Right lobe of liver (tissue), 6 donors: ENCODE measurements around the gene FBXO44. TPM values are rescaled to one million over a fixed set of nuclear protein-coding genes. Genes with fewer than 3 reads are reported as not detected.

Experiments
- ATAC-seq, 4 donors: fragments of 200-7000 bp; cut with Tn5 transposase; one replicate each; pipeline ENCODE4 v1.9.1; 2020; ENCODE audit warnings: mild to moderate bottlenecking in 4 of 4, moderate library complexity in 4 of 4
- DNase-seq, 3 donors: peaks; one replicate each; pipeline ENCODE4 v3.0.0-alpha.2; 2020
- H3K27ac ChIP-seq, 3 donors: fragments of 200-600 bp; one replicate each; pipeline ENCODE4 v1.8.0; 2022
- H3K27me3 ChIP-seq, 2 donors: fragments of 200-600 bp; one replicate each; pipeline ENCODE4 v1.8.0; 2022
- H3K36me3 ChIP-seq, 4 donors: fragments of 200-600 bp; sonication (generic) in 1 of 4; one replicate each; pipeline versions ENCODE4 v1.5.1 to v1.8.0; 2017 to 2022; ENCODE audit warnings: control low read depth in 1 of 4
- H3K4me1 ChIP-seq, 4 donors: fragments of 200-600 bp; sonication (generic) in 1 of 4; one replicate each; pipeline versions ENCODE4 v1.5.1 to v1.8.0; 2017 to 2022; ENCODE audit warnings: control low read depth in 1 of 4
- H3K4me3 ChIP-seq, 3 donors: fragments of 200-600 bp; one replicate each; pipeline ENCODE4 v1.8.0; 2022
- H3K9me3 ChIP-seq, 4 donors: fragments of 200-600 bp; sonication (generic) in 1 of 4; one replicate each; pipeline versions ENCODE4 v1.5.1 to v1.8.0; 2017 to 2022; ENCODE audit warnings: control low read depth in 1 of 4
- CTCF ChIP-seq, 4 donors: fragments of 200-600 bp in 3 of 4; fragments of 450-650 bp in 1 of 4; IDR thresholded peaks; one replicate each; pipeline versions ENCODE4 v1.5.1 to v1.8.0; 2016 to 2022; ENCODE audit warnings: antibody characterized with exemption in 4 of 4, mild to moderate bottlenecking in 2 of 4
- POLR2A ChIP-seq: fragments of 450-650 bp; IDR thresholded peaks from one replicate; pipeline ENCODE4 v1.6.1; 2017; ENCODE audit warnings: antibody characterized with exemption, mild to moderate bottlenecking
- WGBS: methylation state at CpG from one replicate; pipeline ENCODE4 v1.1.6; 2018; ENCODE audit warnings: low coverage, low lambda C conversion rate; ENCODE audit not compliant: insufficient coverage; ENCODE audit errors: missing lambda C conversion rate; 5-methylcytosine and 5-hydroxymethylcytosine counted together
- intact Hi-C, 2 donors: fragments of 100-400 bp; cut with DNase I; formaldehyde crosslinking; loops; one replicate each; pipeline versions ENCODE4 v1.11.2 to v1.14.1; 2022
- total RNA-seq, 6 experiments: library from RNA; depleted of rRNA in 2 of 6; stranded (reverse); fragments of >200 nt in 2 of 6; fragmentation: NEBNext Ultra II Directional in 3 of 6; extraction: Animal tissue kit (Norgen Biotek cat#: 25700) in 3 of 6; gene quantifications; one replicate each; pipeline versions ENCODE4 v1.1.0 to v1.2.4, GENCODE V29; 2016 to 2023
- donor health status: DM: no; HTN: yes; CAD: no.
- donor health status: DM: no; HTN: no; CAD: no.
- donor health status: DM: no; HTN: no; CAD: no.
- donor health status: DM: no; HTN: yes; CAD: no.
- donor health status: DM: no; HTN: yes; CAD: no.

FBXO44 gene
- total RNA-seq, 6 experiments from 2014 or later = 8.7 to 15.3 (median 10.5) TPM

DNA sequence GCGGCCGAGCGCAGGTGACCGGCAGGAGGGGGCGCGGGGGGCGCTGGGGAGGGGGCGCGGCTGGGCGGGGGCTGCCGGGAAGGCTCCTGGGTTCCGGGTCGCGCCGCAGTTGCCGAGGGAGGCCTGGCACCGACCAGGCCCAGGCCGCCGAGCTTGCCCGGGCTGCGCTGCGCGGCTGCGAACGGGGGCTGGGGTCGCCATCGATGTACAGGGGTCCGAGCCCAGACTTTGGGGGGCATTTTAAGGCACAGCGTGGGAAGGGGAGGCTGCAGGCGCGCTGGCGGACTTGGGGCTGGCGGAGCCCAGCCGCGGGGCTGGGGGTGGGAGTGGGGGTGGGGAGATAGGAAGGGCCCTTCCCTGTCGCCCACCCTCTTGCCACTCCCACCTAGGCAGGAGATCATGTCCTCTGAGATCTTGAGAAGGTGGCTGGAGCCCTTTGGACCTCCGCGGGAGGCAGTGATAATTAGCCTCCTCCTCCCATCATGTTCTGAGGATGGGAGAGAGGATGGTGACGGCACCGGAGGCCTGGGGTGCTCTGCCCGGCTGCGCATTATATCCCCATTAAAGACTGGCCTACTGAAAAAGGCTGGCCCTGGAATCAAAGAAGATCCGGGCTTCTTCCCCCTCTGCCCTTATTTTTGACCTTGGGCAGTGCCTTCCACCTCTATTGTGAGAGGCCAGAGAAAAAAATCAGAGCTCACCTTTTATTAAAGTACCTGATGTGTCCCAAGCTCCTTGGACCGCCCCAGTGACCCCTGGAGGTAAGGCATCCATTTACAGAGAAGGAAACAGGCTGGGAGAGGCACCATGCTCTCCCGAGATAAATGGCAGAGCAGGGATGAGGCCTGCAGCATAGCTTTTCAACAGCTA lies 497 bp downstream of the FBXO44 start:
- ATAC-seq = no peak
- intact Hi-C loops = loop anchor here (5.0 kb wide), 2 partner anchors 57 to 67 kb away; no protein-coding TSS in a partner anchor
- peak overlapping the region; percentile 57 to 68 (median 59) for H3K4me3 ChIP-seq
- H3K36me3 ChIP-seq = no peaks in the 10 kb centered on the region
- WGBS = 3% methylated on average over 11 of the region's 45 CpGs
- peak overlapping the region in 1 of 3 donors; percentile 8 for H3K27ac ChIP-seq
- no peaks in the 10 kb centered on the region for H3K27me3 ChIP-seq
- peaks cover 0 to 8% (median under 1%) of the 10 kb centered on the region in 4 donors for H3K4me1 ChIP-seq
- TF ChIP-seq POLR2A (no peak), CTCF (IDR thresholded peaks at IDR 0.05) (no peak)
- DNase-seq = no peak
- no peaks in the 10 kb centered on the region for H3K9me3 ChIP-seq

DNA sequence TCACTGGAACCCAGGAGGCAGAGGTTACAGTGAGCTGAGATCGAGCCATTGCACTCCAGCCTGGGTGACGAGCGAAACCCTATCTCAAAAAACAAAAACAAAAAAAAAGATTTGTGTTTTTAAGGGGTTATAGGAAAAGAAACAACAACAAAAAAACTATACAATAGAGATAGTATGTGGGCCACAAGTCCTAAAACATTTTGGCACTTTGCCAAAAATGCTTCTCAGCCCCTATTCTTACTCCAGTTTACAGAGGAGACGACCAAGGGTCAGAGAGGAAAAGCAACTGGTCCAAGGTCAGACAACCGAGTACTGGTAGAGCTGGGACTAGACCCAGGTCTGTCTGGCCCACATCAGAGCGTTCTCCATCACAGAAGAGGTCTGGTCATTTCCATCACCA lies 3.0 kb downstream of the FBXO44 start:
- intact Hi-C loops = no loop called here

DNA sequence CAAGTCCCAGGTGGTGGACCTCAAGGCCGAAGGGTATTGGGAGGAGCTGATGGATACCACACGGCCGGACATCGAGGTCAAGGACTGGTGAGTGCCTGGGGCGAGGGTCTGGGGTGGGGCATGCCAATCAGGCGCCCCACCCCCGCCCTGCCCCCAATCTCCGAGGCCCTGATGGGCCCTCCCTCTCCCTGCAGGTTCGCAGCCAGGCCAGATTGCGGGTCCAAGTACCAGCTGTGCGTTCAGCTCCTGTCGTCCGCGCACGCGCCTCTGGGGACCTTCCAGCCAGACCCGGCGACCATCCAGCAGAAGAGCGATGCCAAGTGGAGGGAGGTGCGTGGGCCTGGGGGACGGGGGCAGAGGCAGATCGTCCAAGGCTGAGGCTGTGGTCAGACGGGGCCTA lies 3.9 kb downstream of the FBXO44 start:
- H3K9me3 ChIP-seq = no peaks in the 10 kb centered on the region
- TF ChIP-seq POLR2A (no peak), CTCF (IDR thresholded peaks at IDR 0.05) (no peak)
- H3K27ac ChIP-seq = no peak overlapping the region
- H3K4me3 ChIP-seq = no peak overlapping the region
- H3K36me3 ChIP-seq = no peaks in the 10 kb centered on the region
- DNase-seq (no peak), ATAC-seq (no peak)
- peaks cover 0 to 7% (median 0%) of the 10 kb centered on the region in 4 donors for H3K4me1 ChIP-seq
- H3K27me3 ChIP-seq = no peaks in the 10 kb centered on the region
- WGBS = 93% methylated on average over 5 of the region's 23 CpGs
- intact Hi-C loops = no loop called here

More for the DNA sequence above, 3.0 kb downstream of the FBXO44 start:
- WGBS = 62% methylated on average over 5 of the region's 6 CpGs
- Histone ChIP-seq H3K27me3 (no peaks in the 10 kb centered on the region), H3K9me3 (no peaks in the 10 kb centered on the region), H3K4me1 (peaks cover 0 to 7% (median 0%) of the 10 kb centered on the region in 4 donors), H3K4me3 (no peak overlapping the region), H3K27ac (no peak overlapping the region), H3K36me3 (no peaks in the 10 kb centered on the region)
- no peak for DNase-seq
- TF ChIP-seq POLR2A (no peak), CTCF (IDR thresholded peaks at IDR 0.05) (no peak)
- no peak for ATAC-seq

DNA sequence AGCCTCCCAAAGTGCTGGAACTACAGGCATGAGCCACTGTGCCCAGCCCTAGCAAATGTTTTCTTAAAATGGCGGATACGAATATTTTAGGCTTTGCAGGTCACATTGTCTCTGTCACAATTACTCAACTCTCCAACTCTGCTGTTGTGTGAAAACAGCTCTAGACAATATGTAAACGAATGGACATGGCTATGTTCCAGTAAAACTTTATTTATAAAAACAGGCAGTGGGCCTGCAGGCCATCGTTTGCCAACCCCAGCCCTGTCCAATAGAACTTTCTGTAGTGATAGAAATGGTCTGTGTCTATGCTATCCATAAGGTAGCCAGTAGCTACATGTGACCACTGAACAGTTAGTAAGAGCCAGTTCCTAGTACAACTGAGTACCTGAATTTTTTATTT lies 5.1 kb downstream of the FBXO44 start:
- H3K27me3 ChIP-seq = no peaks in the 10 kb centered on the region
- no peak overlapping the region for H3K27ac ChIP-seq
- no peaks in the 10 kb centered on the region for H3K9me3 ChIP-seq
- DNase-seq (no peak), ATAC-seq (no peak)
- intact Hi-C loops = no loop called here
- H3K4me1 ChIP-seq = peaks cover 0 to 7% (median 0%) of the 10 kb centered on the region in 4 donors
- 58% methylated on average over 4 of the region's 4 CpGs for WGBS
- no peak overlapping the region for H3K4me3 ChIP-seq
- no peak for TF ChIP-seq POLR2A
- no peak for TF ChIP-seq CTCF (IDR thresholded peaks at IDR 0.05)
- H3K36me3 ChIP-seq = no peaks in the 10 kb centered on the region
